Right ventricle myocardium superior (tissue), 1 donor: Measurements from ENCODE around the gene PARP14. TPM values are rescaled to one million over a fixed set of nuclear protein-coding genes. Genes with fewer than 3 reads are reported as not detected.
"Not testable (repeated sequence)": the region's sequence is repeated elsewhere in the genome, so short reads cannot be mapped to it uniquely, and the experiment has no call there.

Source experiments
- ATAC-seq: fragments of 200-7000 bp; cut with Tn5 transposase; one replicate; pipeline ENCODE4 v1.9.1; 2020; ENCODE audit warnings: mild to moderate bottlenecking; ENCODE audit not compliant: poor library complexity
- DNase-seq: peaks from one replicate; pipeline ENCODE4 v3.0.0-alpha.2; 2020
- intact Hi-C: fragments of 100-400 bp; cut with DNase I; formaldehyde crosslinking; loops from one replicate; pipeline ENCODE4 v1.11.2; 2022
- total RNA-seq: library from RNA; stranded (reverse); fragmentation: NEBNext Ultra II Directional; extraction: Animal tissue kit (Norgen Biotek cat#: 25700); gene quantifications from one replicate; pipeline ENCODE4 v1.2.1, GENCODE V29; 2021
- donor health status: DM: no; HTN: yes; CAD: no; lungs with severe emphysema.

Gene PARP14
- total RNA-seq, 1 donor from 2014 or later, result 10.6 TPM

- ATAC-seq, result no peak
- DNase-seq, result no peak
- intact Hi-C loops, result loop anchor here (5.0 kb wide), 2 partner anchors 114 to 284 kb away; partner anchors contain the start of genes DTX3L and PARP9
These were observed 3.9 kb upstream of the PARP14 start for GRCh38 chr3:122676759-122677158.

GRCh38 chr3:122677216-122677615, 3.4 kb upstream of the PARP14 start:
- DNase-seq, result no peak
- no peak for ATAC-seq
- intact Hi-C loops, result loop anchor here (5.0 kb wide), 2 partner anchors 115 to 285 kb away; partner anchors contain the start of genes DTX3L and PARP9

- ATAC-seq (no peak), DNase-seq (peak; percentile 48)
- intact Hi-C loops, result loop anchor here (5.0 kb wide), 2 partner anchors 116 to 286 kb away; partner anchors contain the start of genes DTX3L and PARP9
These were observed 2.1 kb upstream of the PARP14 start for GRCh38 chr3:122678506-122678905.

- DNase-seq (peak; percentile 83), ATAC-seq (peak; percentile 84)
- intact Hi-C loops, result loop anchor here (5.0 kb wide), 2 partner anchors 117 to 287 kb away; partner anchors contain the start of genes DTX3L and PARP9
These were observed 1.4 kb upstream of the PARP14 start for GRCh38 chr3:122679085-122679881.

GRCh38 chr3:122679882-122680474, 661 bp upstream of the PARP14 start:
- no peak for DNase-seq
- peak; percentile 61 for ATAC-seq
- intact Hi-C loops, result loop anchor here (5.0 kb wide), 2 partner anchors 118 to 288 kb away; partner anchors contain the start of genes DTX3L and PARP9

DNA sequence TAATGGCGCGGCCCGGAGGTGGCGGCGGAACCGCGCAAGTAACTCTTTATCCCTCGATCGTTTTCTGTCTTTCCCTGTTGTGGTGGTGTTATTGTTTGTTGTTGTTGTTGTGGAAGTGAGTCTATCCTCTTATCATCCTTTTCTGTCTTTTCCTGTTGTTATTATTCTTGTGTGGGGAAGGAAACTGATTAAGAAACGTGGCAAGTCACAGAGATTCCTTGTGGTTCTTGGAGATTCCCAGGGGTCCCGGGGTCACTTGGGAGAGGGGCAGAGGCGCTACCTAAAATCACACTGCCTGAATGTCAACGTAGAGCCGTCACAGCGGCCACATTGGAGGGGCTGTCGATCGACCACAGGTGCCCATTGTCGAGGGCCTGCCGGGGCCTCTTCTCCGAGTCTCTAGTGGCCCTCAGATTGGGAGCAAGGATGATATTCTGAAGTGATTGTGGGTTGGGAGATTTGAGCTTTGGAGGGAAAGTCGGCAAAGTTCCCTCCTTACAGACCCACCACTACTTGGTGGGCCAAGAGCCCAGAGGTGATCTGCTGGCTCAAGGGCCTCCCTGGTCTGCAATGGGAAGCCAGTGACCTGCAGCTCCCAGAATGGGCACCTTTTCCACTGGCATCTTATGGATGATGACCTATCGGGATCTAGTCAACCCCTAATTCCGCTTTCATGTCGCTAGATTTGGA, 790 bp downstream of the PARP14 start:
- intact Hi-C loops, result no loop called here
- ATAC-seq, result no peak
- no peak for DNase-seq

GRCh38 chr3:122681974-122682409, 1.4 kb downstream of the PARP14 start:
- ATAC-seq (no peak), DNase-seq (no peak)
- intact Hi-C loops, result no loop called here

DNA sequence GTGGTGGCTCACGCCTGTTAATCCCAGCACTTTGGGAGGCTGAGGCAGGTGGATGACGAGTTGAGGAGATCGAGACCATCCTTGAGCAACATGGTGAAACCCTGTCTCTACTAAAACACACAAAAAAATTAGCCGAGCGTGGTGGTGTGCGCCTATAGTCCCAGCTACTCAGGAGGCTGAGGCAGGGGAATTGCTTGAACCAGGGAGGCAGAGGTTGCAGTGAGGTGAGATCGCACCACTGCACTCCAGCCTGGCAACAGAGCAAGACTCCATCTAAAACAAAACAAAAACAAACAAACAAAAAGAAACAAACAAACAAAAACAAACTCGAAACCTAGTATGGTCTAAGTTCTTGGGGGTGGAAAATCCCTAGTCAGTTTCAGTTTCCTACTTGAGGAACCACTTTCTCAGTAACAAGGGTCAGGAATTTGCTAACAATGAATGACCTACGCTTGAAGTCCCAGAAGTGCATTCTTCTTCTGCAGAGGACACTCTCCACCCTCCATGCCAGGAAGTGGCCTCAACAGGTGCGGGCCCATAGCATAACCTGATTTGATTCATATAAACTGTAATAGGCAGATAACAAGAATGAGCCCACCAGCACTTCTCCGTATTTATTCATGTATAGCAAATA, 2.3 kb downstream of the PARP14 start:
- DNase-seq, ATAC-seq, intact Hi-C loops: not testable (repeated sequence)

- DNase-seq (no peak), ATAC-seq (peak; percentile 67)
- intact Hi-C loops, result no loop called here
These were observed 6.7 kb downstream of the PARP14 start for GRCh38 chr3:122687298-122687697.

- no peak for ATAC-seq
- intact Hi-C loops, result no loop called here
- no peak for DNase-seq
These were observed 8.4 kb downstream of the PARP14 start for GRCh38 chr3:122688996-122689395.

GRCh38 chr3:122689587-122689986, 8.9 kb downstream of the PARP14 start:
- DNase-seq, result no peak
- no peak for ATAC-seq
- intact Hi-C loops, result no loop called here

DNA sequence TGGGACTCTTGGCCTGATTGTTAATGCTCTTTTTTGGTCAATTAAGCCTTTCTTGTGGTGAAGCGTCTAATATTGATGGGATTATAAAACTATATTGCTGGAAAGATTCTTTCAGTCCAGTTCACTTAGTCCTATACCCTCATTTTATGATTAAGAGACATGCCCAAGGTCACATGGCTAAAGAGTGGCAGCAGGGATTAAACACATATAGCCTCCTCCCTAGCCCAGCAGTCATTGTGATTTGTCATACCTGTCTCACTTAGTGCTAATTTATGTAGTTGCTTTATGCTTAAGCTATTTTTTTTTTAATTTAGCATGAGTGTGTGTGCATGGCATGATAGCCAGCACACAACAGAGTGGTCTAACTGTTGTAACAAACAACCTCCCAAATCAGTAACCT, 9.5 kb downstream of the PARP14 start:
- ATAC-seq, result no peak
- DNase-seq, result no peak
- intact Hi-C loops, result no loop called here

- ATAC-seq, result no peak
- DNase-seq, result no peak
- intact Hi-C loops, result no loop called here
These were observed 10.6 kb downstream of the PARP14 start for GRCh38 chr3:122691195-122691594.

- no peak for ATAC-seq
- intact Hi-C loops, result no loop called here
- no peak for DNase-seq
These were observed 12.0 kb downstream of the PARP14 start for GRCh38 chr3:122692674-122693073.

- ATAC-seq, result no peak
- intact Hi-C loops, result no loop called here
- no peak for DNase-seq
These were observed 14.3 kb downstream of the PARP14 start for GRCh38 chr3:122694966-122695365.

- no peak for DNase-seq
- intact Hi-C loops, result no loop called here
- ATAC-seq, result no peak
These were observed 15.4 kb downstream of the PARP14 start for GRCh38 chr3:122695927-122696561.

DNA sequence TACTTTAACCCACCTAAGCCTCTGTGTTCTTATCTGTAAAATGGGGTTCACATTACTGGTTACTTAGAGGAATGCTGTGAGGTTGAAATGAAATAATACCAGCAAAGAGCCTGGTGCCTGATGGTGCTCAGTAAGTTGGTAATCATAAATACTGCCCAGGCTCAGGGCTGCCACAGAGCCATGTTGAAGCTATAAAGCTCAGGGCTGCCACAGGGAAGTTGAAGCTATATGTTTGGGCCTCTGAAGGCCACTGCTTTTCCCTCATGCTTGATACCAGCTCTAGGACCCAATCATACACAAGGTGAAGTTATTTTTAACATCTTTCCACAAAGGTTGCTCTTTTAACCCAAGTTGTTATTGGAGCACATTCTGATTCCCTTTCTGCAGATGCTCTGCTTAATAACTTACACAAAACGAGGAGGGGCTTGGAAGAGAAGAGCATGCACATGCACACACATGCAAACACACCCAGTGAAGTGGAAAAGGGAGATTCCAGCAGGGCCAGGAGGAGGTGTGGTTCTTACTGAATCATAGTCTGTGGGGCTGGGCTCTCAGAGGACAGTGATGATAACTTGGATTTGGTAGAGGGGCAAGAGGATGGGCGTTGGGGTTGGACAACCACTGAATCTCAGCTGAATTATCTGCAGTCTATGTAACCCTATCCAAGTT, 17.4 kb downstream of the PARP14 start:
- DNase-seq (no peak), ATAC-seq (no peak)
- intact Hi-C loops, result no loop called here

GRCh38 chr3:122700193-122700592, 19.6 kb downstream of the PARP14 start:
- DNase-seq (no peak), ATAC-seq (no peak)
- intact Hi-C loops, result no loop called here
